ENCODE results near the gene DND1.

GRCh38 chr5:140690376-140690932, 17.1 kb upstream of the DND1 start:
- TF ChIP-seq POLR2A (IDR thresholded peaks at IDR 0.05), result no peak
- TF ChIP-seq CTCF (IDR thresholded peaks at IDR 0.05), result no peak

Measured in right lobe of liver (tissue), 4 donors.